ENCODE results near the gene FANCB.

The FANCB gene

GRCh38 chrX:14832151-14832550 lies 40.7 kb downstream of the FANCB start:
- DNase-seq: no peak

GRCh38 chrX:14829643-14830042 lies 43.2 kb downstream of the FANCB start:
- DNase-seq: no peak

GRCh38 chrX:14826319-14826718 lies 46.5 kb downstream of the FANCB start:
- DNase-seq: no peak

- DNase-seq: no peak
Observed at GRCh38 chrX:14825851-14826250, 47.0 kb downstream of the FANCB start.

- DNase-seq: no peak
Observed at GRCh38 chrX:14819769-14820168, 53.1 kb downstream of the FANCB start.

- DNase-seq: no peak
Observed at GRCh38 chrX:14817571-14817970, 55.3 kb downstream of the FANCB start.

GRCh38 chrX:14802943-14803710 lies 69.7 kb downstream of the FANCB start:
- DNase-seq: no peak

GRCh38 chrX:14801136-14801535 lies 71.7 kb downstream of the FANCB start:
- DNase-seq: no peak

GRCh38 chrX:14798805-14799397 lies 74.0 kb downstream of the FANCB start:
- no peak for DNase-seq

Data from hippocampal formation (tissue), 2 donors.